ENCODE measurements around the gene PPP1R14C. TPM values are rescaled to one million over a fixed set of nuclear protein-coding genes. Genes with fewer than 3 reads are reported as not detected.

The PPP1R14C gene
- total RNA-seq, 4 donors from 2014 or later, result 34.7 to 102 (median 79.7) TPM

DNA sequence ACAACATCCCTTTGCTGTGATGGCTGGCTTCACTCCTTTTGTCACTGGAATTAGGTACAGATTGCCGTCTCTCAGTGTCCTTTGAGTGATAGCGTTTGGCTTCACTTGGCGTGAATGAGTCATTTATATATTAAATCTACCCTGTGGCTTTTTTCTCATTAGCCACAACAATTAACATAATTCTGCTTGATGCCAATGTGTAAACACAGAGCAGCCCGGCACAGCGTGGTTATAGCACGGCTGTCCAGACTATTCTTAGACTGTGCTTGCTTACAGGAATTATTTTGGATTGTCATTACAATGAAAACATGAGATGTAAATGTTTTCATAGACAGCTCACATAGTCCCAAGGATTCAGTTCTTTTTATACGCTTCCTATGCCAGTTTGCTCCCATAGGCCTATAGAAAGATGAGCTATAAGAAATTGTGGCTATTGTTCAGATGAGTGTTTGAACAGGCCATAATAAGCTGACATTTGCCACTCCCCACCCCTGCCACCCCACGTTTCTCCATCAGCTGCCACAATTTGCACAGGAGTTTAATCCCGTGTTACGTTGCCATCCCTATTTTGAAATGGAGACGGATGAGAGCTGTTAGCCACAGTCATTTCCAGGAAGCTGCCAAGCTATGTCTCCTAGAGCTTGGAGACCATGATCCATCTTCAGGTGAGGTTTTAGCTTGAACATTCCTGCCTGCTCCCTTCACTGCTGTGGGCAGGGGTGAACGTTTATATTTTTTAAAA is 65.9 kb downstream of the PPP1R14C start:
- no peak overlapping the region for H3K4me3 ChIP-seq (replicated peaks in 1 of 3)
- WGBS, 2 donors, result 84 to 87% methylated on average over 12 of the region's 12 CpGs
- H3K27me3 ChIP-seq, result no peaks in the 10 kb centered on the region
- intact Hi-C loops (cut with DNase I), result no loop called here
- DNase-seq, result no peak
- TF ChIP-seq POLR2A (IDR thresholded peaks at IDR 0.05) (no peak), CTCF (IDR thresholded peaks at IDR 0.05) (no peak)
- no peak overlapping the region for H3K27ac ChIP-seq
- no peaks in the 10 kb centered on the region for H3K9me3 ChIP-seq
- no peaks in the 10 kb centered on the region for H3K36me3 ChIP-seq
- peaks cover 13 to 23% of the 10 kb centered on the region in 2 donors for H3K4me1 ChIP-seq

DNA sequence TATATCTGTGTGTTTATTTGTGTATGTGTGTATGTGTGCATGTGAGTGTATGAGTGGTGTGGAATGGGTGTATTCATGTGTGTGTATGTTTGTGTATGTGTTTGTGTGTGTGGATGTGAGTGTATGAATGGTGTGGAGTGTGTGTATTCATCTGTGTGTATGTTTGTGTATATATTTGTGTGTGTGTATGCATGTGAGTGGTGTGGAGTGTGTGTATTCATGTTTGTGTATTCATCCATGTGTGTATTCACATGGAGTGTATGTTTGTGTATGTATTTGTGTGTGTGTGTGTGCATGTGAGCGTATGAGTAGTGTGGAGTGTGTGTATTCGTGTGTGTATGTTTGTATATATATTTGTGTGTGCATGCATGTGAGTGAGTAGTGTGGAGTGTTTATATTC is 66.6 kb downstream of the PPP1R14C start:
- H3K36me3 ChIP-seq, result no peaks in the 10 kb centered on the region
- 88 to 90% methylated on average over 2 of the region's 2 CpGs for WGBS, 2 donors

GRCh38 chr6:150211700-150212511 is 69.1 kb downstream of the PPP1R14C start:
- H3K27ac ChIP-seq, result peak overlapping the region in 1 of 3 donors; percentile 30
- 74 to 82% methylated on average over 11 of the region's 11 CpGs for WGBS, 2 donors
- intact Hi-C loops (cut with DNase I), result no loop called here

More for the DNA sequence above, 66.6 kb downstream of the PPP1R14C start:
- Histone ChIP-seq H3K4me3 (replicated peaks in 1 of 3) (no peak overlapping the region), H3K27me3 (no peaks in the 10 kb centered on the region), H3K27ac (no peak overlapping the region), H3K4me1 (peaks cover 10 to 18% of the 10 kb centered on the region in 2 donors), H3K9me3 (no peaks in the 10 kb centered on the region)
- TF ChIP-seq POLR2A (IDR thresholded peaks at IDR 0.05) (no peak), CTCF (IDR thresholded peaks at IDR 0.05) (no peak)
- intact Hi-C loops (cut with DNase I), result no loop called here
- no peak for DNase-seq

DNA sequence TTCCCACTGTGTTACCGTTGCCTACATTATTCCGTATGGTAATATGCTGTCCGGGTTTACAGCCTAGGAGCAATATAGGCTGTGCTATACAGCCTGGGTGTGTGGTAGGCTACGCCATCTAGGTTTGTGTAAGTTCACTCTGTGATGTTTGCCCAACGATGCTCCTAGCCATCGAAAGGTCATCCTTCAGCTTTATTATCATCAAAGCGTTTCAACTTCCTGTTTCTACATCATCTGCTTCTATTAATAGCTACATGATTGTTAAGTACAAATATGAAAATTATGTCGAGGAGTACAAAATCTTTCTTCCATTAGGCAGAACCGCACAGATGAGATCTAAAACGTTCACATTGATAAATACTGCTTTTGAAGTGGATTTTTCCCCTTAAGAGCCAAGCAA is 69.9 kb downstream of the PPP1R14C start:
- Histone ChIP-seq H3K9me3 (no peaks in the 10 kb centered on the region), H3K4me1 (peaks cover 4 to 9% of the 10 kb centered on the region in 2 donors), H3K27me3 (no peaks in the 10 kb centered on the region), H3K4me3 (replicated peaks in 1 of 3) (no peak overlapping the region), H3K27ac (no peak overlapping the region), H3K36me3 (no peaks in the 10 kb centered on the region)
- DNase-seq, result no peak
- no peak for TF ChIP-seq POLR2A (IDR thresholded peaks at IDR 0.05)
- TF ChIP-seq CTCF (IDR thresholded peaks at IDR 0.05), result no peak
- intact Hi-C loops (cut with DNase I), result no loop called here
- 76 to 79% methylated on average over 10 of the region's 10 CpGs for WGBS, 2 donors

More at GRCh38 chr6:150211700-150212511, 69.1 kb downstream of the PPP1R14C start:
- no peak overlapping the region for H3K4me3 ChIP-seq (replicated peaks in 1 of 3)
- peaks cover 4 to 9% of the 10 kb centered on the region in 2 donors for H3K4me1 ChIP-seq
- TF ChIP-seq POLR2A (IDR thresholded peaks at IDR 0.05) (no peak), CTCF (IDR thresholded peaks at IDR 0.05) (no peak)
- no peaks in the 10 kb centered on the region for H3K9me3 ChIP-seq
- H3K36me3 ChIP-seq, result no peaks in the 10 kb centered on the region
- no peaks in the 10 kb centered on the region for H3K27me3 ChIP-seq
- no peak for DNase-seq

- TF ChIP-seq POLR2A (IDR thresholded peaks at IDR 0.05), result no peak
- no peak for TF ChIP-seq CTCF (IDR thresholded peaks at IDR 0.05)
Observed at GRCh38 chr6:150213301-150213700, 70.5 kb downstream of the PPP1R14C start.

More at GRCh38 chr6:150213301-150213700, 70.5 kb downstream of the PPP1R14C start:
- Histone ChIP-seq H3K4me1 (peaks cover 4 to 9% of the 10 kb centered on the region in 2 donors), H3K27me3 (no peaks in the 10 kb centered on the region), H3K36me3 (no peaks in the 10 kb centered on the region), H3K9me3 (no peaks in the 10 kb centered on the region), H3K27ac (no peak overlapping the region), H3K4me3 (replicated peaks in 1 of 3) (no peak overlapping the region)
- WGBS, 2 donors, result 35 to 44% methylated on average over 1 of the region's 1 CpG
- DNase-seq, result no peak
- intact Hi-C loops (cut with DNase I), result no loop called here
